Endothelial cell (in vitro differentiated cells): ENCODE measurements around the gene FRAS1. TPM values are rescaled to one million over a fixed set of nuclear protein-coding genes. Genes with fewer than 3 reads are reported as not detected.

ENCODE experiments used
- DNase-seq: peaks from one replicate; pipeline ENCODE4 v3.0.0; 2021; ENCODE audit warnings: low spot score
- H3K27ac Mint-ChIP-seq: one replicate; pipeline ENCODE4 v1.8.0; 2021; ENCODE audit warnings: mixed read lengths, inconsistent platforms; ENCODE audit not compliant: unreplicated experiment
- H3K27me3 Mint-ChIP-seq: one replicate; pipeline ENCODE4 v1.8.0; 2021; ENCODE audit warnings: mild to moderate bottlenecking, moderate library complexity, mixed read lengths, inconsistent platforms; ENCODE audit not compliant: unreplicated experiment
- H3K36me3 Mint-ChIP-seq: one replicate; pipeline ENCODE4 v1.8.0; 2021; ENCODE audit warnings: mild to moderate bottlenecking, low read depth, mixed read lengths, inconsistent platforms; ENCODE audit not compliant: unreplicated experiment
- H3K4me1 Mint-ChIP-seq: one replicate; pipeline ENCODE4 v1.8.0; 2021; ENCODE audit warnings: mild to moderate bottlenecking, mixed read lengths, inconsistent platforms; ENCODE audit not compliant: unreplicated experiment
- H3K4me3 Mint-ChIP-seq: one replicate; pipeline ENCODE4 v1.8.0; 2021; ENCODE audit warnings: mild to moderate bottlenecking, mixed read lengths, inconsistent platforms; ENCODE audit not compliant: unreplicated experiment
- H3K9me3 Mint-ChIP-seq: one replicate; pipeline ENCODE4 v1.8.0; 2021; ENCODE audit warnings: mixed read lengths, inconsistent platforms; ENCODE audit not compliant: unreplicated experiment
- CTCF ChIP-seq: fragments of 200-600 bp; sonication (generic); IDR thresholded peaks from one replicate; pipeline ENCODE4 v1.5.0; 2021; ENCODE audit warnings: antibody characterized with exemption; ENCODE audit not compliant: unreplicated experiment
- total RNA-seq: library from RNA; stranded (reverse); fragmentation: NEBNext Ultra II Directional; extraction: Animal tissue kit (Norgen Biotek cat#: 25700); gene quantifications from one replicate; pipeline ENCODE4 v1.2.1, GENCODE V29; 2021; ENCODE audit not compliant: unreplicated experiment

Gene FRAS1
- total RNA-seq, 1 donor from 2014 or later: 51.7 TPM

GRCh38 chr4:78560296-78560963, 503.3 kb downstream of the FRAS1 start:
- Mint-ChIP-seq H3K4me3 (no peak overlapping the region), H3K9me3 (no peaks in the 10 kb centered on the region), H3K36me3 (peaks cover 9% of the 10 kb centered on the region), H3K4me1 (peaks cover 8% of the 10 kb centered on the region), H3K27ac (no peak overlapping the region), H3K27me3 (no peaks in the 10 kb centered on the region)
- TF ChIP-seq CTCF: no peak
- DNase-seq: no peak

GRCh38 chr4:78561677-78562076, 504.6 kb downstream of the FRAS1 start:
- Mint-ChIP-seq H3K36me3 (peaks cover 3% of the 10 kb centered on the region), H3K4me1 (peaks cover 11% of the 10 kb centered on the region), H3K9me3 (no peaks in the 10 kb centered on the region), H3K27ac (no peak overlapping the region), H3K27me3 (peaks cover 2% of the 10 kb centered on the region), H3K4me3 (no peak overlapping the region)
- DNase-seq: no peak
- TF ChIP-seq CTCF: no peak

- peaks cover 16% of the 10 kb centered on the region for H3K4me1 Mint-ChIP-seq
- DNase-seq: no peak
- peaks cover 2% of the 10 kb centered on the region for H3K27me3 Mint-ChIP-seq
- H3K9me3 Mint-ChIP-seq: no peaks in the 10 kb centered on the region
- no peak for TF ChIP-seq CTCF
- H3K4me3 Mint-ChIP-seq: no peak overlapping the region
- H3K27ac Mint-ChIP-seq: no peak overlapping the region
- peaks cover 3% of the 10 kb centered on the region for H3K36me3 Mint-ChIP-seq
Measured at GRCh38 chr4:78562687-78563086, 505.6 kb downstream of the FRAS1 start.

GRCh38 chr4:78565971-78566372, 508.8 kb downstream of the FRAS1 start:
- TF ChIP-seq CTCF: no peak
- no peak overlapping the region for H3K27ac Mint-ChIP-seq
- H3K27me3 Mint-ChIP-seq: peaks cover 2% of the 10 kb centered on the region
- DNase-seq: no peak
- no peak overlapping the region for H3K4me3 Mint-ChIP-seq
- peaks cover 16% of the 10 kb centered on the region for H3K4me1 Mint-ChIP-seq
- peaks cover 3% of the 10 kb centered on the region for H3K36me3 Mint-ChIP-seq
- no peaks in the 10 kb centered on the region for H3K9me3 Mint-ChIP-seq

GRCh38 chr4:78566834-78567499, 509.8 kb downstream of the FRAS1 start:
- Mint-ChIP-seq H3K9me3 (no peaks in the 10 kb centered on the region), H3K36me3 (peaks cover 6% of the 10 kb centered on the region), H3K4me1 (peaks cover 16% of the 10 kb centered on the region)

More at GRCh38 chr4:78566834-78567499, 509.8 kb downstream of the FRAS1 start:
- no peak for TF ChIP-seq CTCF
- no peak for DNase-seq
- no peak overlapping the region for H3K27ac Mint-ChIP-seq
- peaks cover 2% of the 10 kb centered on the region for H3K27me3 Mint-ChIP-seq
- H3K4me3 Mint-ChIP-seq: no peak overlapping the region
